SJCRH30 (cell line): Measurements from ENCODE around the gene IL1F10. TPM values are rescaled to one million over a fixed set of nuclear protein-coding genes. Genes with fewer than 3 reads are reported as not detected.

ENCODE experiments used
- DNase-seq, 2 experiments: peaks; one replicate each; pipeline ENCODE4 v3.0.0-alpha.2; 2015 to 2020
- H3K27ac ChIP-seq: fragments of 250-450 bp; sonication (Bioruptor Pico); 2 replicates; pipeline ENCODE4 v1.5.1; 2020; ENCODE audit warnings: mild to moderate bottlenecking, moderate library complexity
- H3K27me3 ChIP-seq: fragments of 250-450 bp; sonication (Bioruptor Pico); 2 replicates; pipeline ENCODE4 v1.5.1; 2020; ENCODE audit warnings: mild to moderate bottlenecking, moderate library complexity
- H3K36me3 ChIP-seq: fragments of 250-450 bp; sonication (Bioruptor Pico); 2 replicates; pipeline ENCODE4 v1.5.1; 2020; ENCODE audit warnings: mild to moderate bottlenecking, moderate library complexity
- H3K4me1 ChIP-seq: fragments of 250-450 bp; sonication (Bioruptor Pico); 2 replicates; pipeline ENCODE4 v1.5.1; 2020; ENCODE audit warnings: mild to moderate bottlenecking, moderate library complexity
- H3K4me3 ChIP-seq: fragments of 250-450 bp; sonication (Bioruptor Pico); 2 replicates; pipeline ENCODE4 v1.5.1; 2020; ENCODE audit warnings: mild to moderate bottlenecking, moderate library complexity
- H3K9me3 ChIP-seq: fragments of 250-450 bp; sonication (Bioruptor Pico); replicated peaks from 2 replicates; pipeline ENCODE4 v1.5.1; 2020; ENCODE audit warnings: mild to moderate bottlenecking, moderate library complexity
- total RNA-seq: library from RNA; depleted of rRNA; stranded (reverse); fragments of >200 nt; shearing (Covaris generic); gene quantifications from 2 replicates; pipeline ENCODE4 v1.2.3, GENCODE V29; 2014

Gene IL1F10
- total RNA-seq, 1 experiment from 2014 or later, result not detected

DNA sequence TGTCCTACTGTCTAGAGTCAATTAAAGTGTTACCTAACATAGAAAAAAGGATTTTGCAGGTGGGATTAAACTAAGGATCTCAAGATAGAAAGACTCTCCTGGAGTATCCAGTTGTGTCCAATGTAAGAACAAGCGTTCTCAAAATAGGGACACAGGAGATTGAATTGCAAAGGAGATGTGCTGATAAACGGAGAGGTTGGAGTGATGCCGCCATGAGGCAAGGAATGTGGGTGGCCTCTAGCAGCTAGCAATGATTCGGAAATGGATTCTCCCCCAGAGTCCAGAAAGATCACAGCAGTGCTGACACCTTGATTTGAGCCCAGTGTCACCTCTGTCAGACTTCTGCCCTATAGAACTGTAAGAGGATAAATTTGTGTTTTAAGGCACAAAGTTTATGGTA is 35.5 kb downstream of the IL1F10 start:
- no peak for DNase-seq
- H3K27me3 ChIP-seq, result no peaks in the 10 kb centered on the region
- H3K36me3 ChIP-seq, result no peaks in the 10 kb centered on the region
- no peak overlapping the region for H3K27ac ChIP-seq
- H3K4me1 ChIP-seq, result no peaks in the 10 kb centered on the region
- H3K9me3 ChIP-seq, result no peaks in the 10 kb centered on the region
- no peak overlapping the region for H3K4me3 ChIP-seq

DNA sequence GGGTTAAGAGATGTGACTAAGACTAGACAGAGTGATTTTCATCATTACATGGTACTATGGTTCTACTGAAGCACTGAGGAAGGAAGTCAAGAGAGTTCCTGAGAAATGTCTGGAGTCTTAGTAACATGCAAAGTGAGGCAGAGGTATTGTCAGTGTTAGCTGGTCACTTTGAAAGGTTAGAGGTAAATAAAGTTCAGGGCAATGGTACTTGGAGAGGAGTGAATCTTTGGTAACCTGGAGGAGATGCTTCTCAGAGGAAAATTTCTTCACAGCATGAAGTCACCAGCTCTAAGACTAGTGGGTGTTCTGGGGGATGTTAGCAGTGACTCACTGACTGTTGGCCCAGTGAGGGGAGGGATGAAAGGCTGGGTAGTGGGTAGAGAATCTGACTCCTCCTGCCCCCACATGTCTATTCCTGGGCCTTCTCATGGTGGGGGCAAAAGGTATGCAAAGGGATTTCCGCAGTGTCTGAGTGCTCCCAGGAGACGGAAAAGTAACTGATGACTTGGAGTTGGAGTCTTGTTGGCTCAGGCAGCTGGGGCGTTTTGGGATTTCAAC is 36.4 kb downstream of the IL1F10 start:
- H3K4me3 ChIP-seq, result no peak overlapping the region
- H3K4me1 ChIP-seq, result no peaks in the 10 kb centered on the region
- DNase-seq, result no peak

DNA sequence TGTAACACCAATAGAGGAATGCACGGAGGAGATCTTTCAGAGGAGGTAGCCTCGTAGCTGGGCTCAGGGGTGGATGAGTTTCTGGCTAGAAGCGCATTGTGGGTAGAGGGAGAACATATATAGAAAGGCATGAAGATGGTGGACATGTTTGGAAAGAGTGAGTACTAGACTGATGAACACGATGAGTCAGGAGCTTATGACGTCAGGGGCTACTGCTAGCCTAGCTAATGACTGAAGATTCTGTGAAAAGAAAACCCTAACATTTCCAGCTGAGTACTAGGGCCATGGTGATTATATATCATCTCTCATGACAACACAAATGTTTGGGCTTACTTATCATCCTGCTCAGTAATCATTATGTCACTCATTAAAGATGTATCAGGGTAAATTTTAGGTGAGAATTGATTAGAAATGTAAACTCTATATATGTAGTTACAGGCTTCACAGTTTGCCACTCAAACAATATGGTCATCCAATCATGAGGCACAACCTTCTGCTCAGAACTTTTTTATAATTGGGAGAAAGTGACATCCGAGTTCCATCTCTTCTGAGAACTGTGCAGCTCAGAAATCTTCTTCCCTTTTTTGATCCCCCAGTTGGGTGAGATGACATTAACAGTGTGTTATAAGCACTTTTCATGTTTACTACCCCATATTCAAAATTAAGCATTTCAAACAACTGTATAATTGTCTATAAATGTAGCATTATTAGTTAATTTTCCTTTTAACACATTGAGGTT is 37.4 kb downstream of the IL1F10 start:
- H3K27ac ChIP-seq, result no peak overlapping the region

More for the DNA sequence above, 36.4 kb downstream of the IL1F10 start:
- no peaks in the 10 kb centered on the region for H3K27me3 ChIP-seq
- H3K36me3 ChIP-seq, result no peaks in the 10 kb centered on the region
- H3K9me3 ChIP-seq, result no peaks in the 10 kb centered on the region
- no peak overlapping the region for H3K27ac ChIP-seq

DNA sequence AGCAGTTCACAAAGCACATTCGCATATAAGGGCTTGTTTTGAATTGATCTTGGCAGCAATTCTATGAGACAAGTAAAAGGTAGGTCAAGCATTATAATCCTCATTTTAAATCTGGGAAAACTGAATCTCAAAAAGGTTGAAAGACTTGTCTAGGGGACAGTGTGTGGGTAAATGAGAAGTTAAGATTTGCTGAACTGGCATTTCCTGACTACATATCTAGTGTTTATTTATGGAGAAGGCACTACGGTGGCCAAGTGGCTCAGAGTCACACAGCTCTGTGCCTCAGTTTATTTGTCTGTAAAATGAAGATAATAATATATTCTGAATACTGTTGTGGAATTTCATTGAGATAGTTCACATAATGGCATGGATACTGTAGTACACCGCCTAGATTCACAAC is 43.4 kb downstream of the IL1F10 start:
- no peak overlapping the region for H3K27ac ChIP-seq
- DNase-seq, result no peak
- no peaks in the 10 kb centered on the region for H3K27me3 ChIP-seq
- no peaks in the 10 kb centered on the region for H3K4me1 ChIP-seq
- no peaks in the 10 kb centered on the region for H3K36me3 ChIP-seq
- no peak overlapping the region for H3K4me3 ChIP-seq
- no peaks in the 10 kb centered on the region for H3K9me3 ChIP-seq

More for the DNA sequence above, 37.4 kb downstream of the IL1F10 start:
- H3K9me3 ChIP-seq, result no peaks in the 10 kb centered on the region
- no peaks in the 10 kb centered on the region for H3K36me3 ChIP-seq
- no peaks in the 10 kb centered on the region for H3K27me3 ChIP-seq
- H3K4me1 ChIP-seq, result no peaks in the 10 kb centered on the region
- H3K4me3 ChIP-seq, result no peak overlapping the region
- no peak for DNase-seq

DNA sequence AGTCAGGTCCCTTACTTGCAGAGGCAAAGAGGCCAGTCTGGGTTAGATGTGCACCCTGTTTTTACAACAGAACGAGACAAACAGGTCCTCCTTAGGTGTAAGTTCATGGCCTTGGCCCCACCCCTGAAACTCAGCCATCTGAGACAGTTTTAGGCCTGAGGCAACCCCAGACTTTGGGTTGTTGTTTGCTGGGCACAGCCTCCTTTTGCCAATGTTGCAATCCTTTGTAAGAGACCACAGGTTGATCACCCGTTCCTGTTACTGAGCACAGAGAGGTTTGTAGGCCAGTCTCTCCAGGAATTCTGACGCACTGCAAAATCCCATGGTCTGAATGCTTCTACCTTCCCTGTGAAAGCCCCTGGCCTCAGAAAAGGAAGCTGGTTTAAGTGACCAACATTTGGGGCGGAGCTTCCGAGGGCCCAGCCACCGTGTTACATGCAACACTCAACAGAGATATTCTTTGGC is 44.1 kb downstream of the IL1F10 start:
- no peaks in the 10 kb centered on the region for H3K4me1 ChIP-seq

DNA sequence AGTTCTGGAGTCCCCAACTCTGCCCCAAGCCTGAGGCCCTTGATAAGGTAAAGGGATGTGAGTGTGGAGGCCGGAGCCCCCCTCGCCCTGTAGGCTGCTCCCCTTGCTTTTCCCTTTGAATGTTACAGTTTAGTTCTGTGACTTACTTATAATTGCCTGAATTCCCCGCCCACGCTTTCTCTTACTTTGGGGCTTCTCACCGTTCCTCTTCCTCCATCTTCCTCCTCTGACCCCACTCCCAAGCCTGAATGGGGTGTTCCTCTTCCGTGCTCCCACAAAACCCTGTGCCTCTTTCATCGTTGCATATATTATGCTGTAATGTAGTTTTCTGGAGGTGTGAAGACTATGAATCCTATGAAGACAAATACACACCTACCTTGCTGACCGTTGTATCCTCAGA is 44.7 kb downstream of the IL1F10 start:
- DNase-seq, result no peak
- Histone ChIP-seq H3K9me3 (no peaks in the 10 kb centered on the region), H3K27ac (no peak overlapping the region), H3K4me1 (no peaks in the 10 kb centered on the region), H3K36me3 (no peaks in the 10 kb centered on the region), H3K27me3 (no peaks in the 10 kb centered on the region), H3K4me3 (no peak overlapping the region)

More for the DNA sequence above, 44.1 kb downstream of the IL1F10 start:
- H3K9me3 ChIP-seq, result no peaks in the 10 kb centered on the region
- no peak for DNase-seq
- no peak overlapping the region for H3K4me3 ChIP-seq
- H3K27me3 ChIP-seq, result no peaks in the 10 kb centered on the region
- no peak overlapping the region for H3K27ac ChIP-seq
- no peaks in the 10 kb centered on the region for H3K36me3 ChIP-seq

DNA sequence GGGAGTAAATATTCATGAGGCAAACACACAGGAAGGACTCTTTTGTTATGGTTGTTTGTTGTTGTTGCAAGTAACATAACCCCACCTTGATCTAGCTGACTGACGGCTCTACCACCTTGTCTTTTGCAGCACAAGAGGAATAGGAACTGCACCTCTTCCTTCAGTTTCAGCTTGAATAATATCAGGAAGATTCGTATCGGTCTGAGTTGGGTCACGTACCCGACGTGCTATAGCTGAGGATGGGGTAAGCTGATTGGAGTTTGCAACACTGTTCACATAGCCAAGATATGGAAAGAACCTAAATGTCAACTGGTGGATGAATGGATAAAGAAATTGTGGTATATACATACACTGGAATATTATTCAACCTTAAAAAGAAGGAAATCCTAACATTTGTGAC is 45.1 kb downstream of the IL1F10 start:
- Histone ChIP-seq H3K4me3 (no peak overlapping the region), H3K27me3 (no peaks in the 10 kb centered on the region), H3K9me3 (no peaks in the 10 kb centered on the region), H3K36me3 (no peaks in the 10 kb centered on the region), H3K27ac (no peak overlapping the region), H3K4me1 (no peaks in the 10 kb centered on the region)
- no peak for DNase-seq

DNA sequence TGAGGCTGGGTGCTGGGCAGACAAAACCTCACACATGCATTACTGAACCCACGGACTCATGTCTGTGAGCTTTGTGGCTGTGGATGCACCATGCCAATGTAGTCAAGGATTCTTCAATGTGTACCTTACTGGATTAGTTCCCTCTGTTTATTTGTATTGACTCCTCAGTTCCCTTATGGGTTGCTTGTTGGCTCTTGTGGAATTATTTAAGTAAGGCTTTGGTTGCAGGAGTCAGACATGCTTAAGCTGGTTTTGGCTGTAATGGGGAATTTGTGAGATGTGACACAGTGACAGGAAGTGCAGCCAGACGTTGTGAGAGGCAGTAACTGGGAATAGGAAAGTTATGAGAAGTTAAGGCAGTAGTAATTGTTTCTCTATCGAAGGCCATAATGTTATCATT is 46.0 kb downstream of the IL1F10 start:
- H3K4me1 ChIP-seq, result no peaks in the 10 kb centered on the region
- no peak for DNase-seq
- H3K9me3 ChIP-seq, result no peaks in the 10 kb centered on the region
- no peak overlapping the region for H3K4me3 ChIP-seq
- no peaks in the 10 kb centered on the region for H3K27me3 ChIP-seq
- no peak overlapping the region for H3K27ac ChIP-seq
- H3K36me3 ChIP-seq, result no peaks in the 10 kb centered on the region

DNA sequence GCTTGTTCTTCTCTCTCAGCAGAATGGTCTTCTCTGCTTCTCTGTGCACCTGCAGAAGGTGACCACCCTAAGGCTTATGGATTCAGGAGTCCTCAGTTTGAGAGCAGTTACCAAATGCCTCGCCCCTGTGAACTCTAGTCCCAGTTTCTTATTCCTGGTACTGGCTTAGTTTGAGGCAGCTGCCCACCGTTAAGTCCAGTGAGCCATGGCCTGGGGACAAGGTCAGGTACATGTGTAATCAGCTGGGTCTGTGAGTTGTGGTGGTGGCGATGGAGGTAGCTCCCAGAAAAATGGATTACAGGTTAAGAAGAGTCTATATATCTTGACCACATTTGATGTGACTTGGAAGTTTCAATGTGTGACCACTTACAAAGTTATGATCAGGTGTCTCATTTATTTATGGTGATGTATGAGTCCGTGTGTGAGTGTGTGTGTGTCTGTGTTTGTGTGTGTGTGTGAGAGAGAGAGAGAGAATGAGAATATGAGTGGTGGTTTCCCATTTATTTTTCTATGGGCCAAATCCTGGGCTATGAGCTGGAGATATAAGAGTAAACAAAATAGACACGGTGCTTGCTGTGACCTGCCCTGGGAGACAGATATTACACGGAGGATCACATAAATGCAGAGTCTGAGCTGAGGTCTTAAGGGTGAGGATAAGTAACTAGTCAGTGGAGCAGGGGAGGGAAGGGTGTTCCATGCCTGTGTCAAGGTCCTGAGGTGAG is 46.6 kb downstream of the IL1F10 start:
- H3K36me3 ChIP-seq, result no peaks in the 10 kb centered on the region
- no peaks in the 10 kb centered on the region for H3K9me3 ChIP-seq
- H3K27me3 ChIP-seq, result no peaks in the 10 kb centered on the region
- H3K4me1 ChIP-seq, result no peaks in the 10 kb centered on the region
- no peak overlapping the region for H3K4me3 ChIP-seq
- no peak overlapping the region for H3K27ac ChIP-seq
- DNase-seq, result no peak

DNA sequence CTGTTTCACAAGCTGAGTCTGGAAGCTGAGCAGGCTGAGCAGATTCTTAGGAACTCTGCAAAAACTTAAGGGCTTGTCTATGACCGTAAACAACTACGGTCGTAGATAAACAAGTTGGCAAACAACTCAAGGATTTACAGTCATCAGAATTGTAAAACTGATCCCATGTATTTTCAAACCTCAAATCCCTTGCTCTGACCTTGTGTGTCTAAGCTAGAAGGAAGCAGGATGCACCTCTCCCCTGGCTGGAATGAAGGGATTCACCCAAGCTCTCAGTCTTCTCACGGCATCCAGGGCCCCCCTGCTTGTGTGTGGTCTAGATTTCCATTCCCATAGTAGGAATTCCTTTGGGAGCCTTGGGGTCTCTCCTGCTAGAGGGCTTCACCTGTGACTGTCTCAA is 47.2 kb downstream of the IL1F10 start:
- H3K27ac ChIP-seq, result no peak overlapping the region
- no peaks in the 10 kb centered on the region for H3K9me3 ChIP-seq
- H3K4me3 ChIP-seq, result no peak overlapping the region
- no peaks in the 10 kb centered on the region for H3K27me3 ChIP-seq
- no peaks in the 10 kb centered on the region for H3K4me1 ChIP-seq
- H3K36me3 ChIP-seq, result no peaks in the 10 kb centered on the region
- DNase-seq, result no peak

DNA sequence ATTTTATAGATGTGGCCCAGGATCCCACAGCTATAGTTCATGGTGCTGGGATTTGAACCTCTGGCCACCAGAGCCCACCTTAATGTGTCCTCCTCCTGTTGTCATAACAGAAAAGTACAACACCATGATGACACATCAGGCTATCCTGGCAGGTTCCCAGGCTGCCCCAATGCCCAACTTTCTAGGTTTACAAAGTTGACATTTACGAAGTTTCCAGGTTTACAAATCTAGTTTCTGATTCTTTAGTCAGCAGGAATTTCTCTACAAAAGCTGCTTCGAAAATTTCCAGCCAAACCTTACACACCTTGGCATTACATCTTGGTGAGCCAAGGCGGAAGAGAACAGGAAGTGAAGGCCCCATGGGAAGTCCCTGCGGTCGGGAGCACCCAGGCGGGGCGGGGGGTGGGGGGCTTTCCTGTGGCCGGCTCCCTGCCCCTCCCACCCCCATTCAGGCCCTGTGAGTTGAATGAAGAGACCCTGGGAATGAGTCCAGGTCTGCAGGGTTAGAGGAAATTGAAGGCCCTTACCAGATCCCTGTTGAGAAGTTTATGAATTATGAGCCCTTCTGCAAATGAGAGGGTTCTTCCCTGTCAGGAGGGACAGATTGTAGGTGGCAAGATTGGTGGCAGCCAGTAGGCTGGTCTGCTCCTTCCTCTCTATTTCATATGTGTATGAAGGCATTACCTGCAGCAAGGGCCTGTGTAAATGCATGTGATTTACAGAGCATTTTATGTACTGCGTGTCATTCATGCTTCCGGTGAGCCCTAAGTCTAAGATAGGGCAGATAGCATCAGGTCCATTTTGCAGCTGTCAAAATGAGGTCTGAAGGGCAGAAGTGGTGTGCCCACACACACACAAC is 48.6 kb downstream of the IL1F10 start:
- H3K36me3 ChIP-seq, result no peaks in the 10 kb centered on the region
- no peak overlapping the region for H3K27ac ChIP-seq
- H3K4me1 ChIP-seq, result no peaks in the 10 kb centered on the region
- H3K27me3 ChIP-seq, result no peaks in the 10 kb centered on the region
- no peak overlapping the region for H3K4me3 ChIP-seq
- no peak for DNase-seq
- H3K9me3 ChIP-seq, result no peaks in the 10 kb centered on the region

DNA sequence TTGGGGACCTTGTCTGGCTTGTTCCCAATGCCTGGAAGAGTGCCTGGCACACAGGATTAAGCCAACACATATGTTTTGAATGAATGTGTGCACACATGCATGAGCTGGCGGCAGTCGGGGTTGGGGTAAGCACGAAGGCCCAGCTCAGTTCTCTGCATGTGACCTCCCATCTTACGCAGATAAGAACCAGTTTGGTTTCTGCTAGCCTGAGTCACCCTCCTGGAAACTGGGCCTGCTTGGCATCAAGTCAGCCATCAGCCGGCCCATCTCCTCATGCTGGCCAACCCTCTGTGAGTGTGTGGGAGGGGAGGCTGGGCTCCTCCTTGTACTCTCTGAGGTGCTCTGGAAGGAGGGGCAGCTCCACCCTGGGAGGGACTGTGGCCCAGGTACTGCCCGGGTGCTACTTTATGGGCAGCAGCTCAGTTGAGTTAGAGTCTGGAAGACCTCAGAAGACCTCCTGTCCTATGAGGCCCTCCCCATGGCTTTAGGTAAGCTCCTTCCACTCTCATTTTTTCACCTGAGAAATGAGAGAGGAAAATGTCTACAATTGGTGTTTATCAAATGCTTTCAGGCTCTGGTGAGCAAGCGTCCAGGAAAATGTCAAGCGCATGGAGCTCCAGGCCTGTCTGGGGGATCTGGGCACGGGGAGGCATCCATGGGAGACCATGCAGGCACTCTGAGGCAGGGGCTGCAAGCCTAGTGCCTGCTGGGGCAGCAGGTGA is 49.9 kb downstream of the IL1F10 start:
- H3K4me1 ChIP-seq, result no peaks in the 10 kb centered on the region
- H3K4me3 ChIP-seq, result no peak overlapping the region
- DNase-seq, result no peak
- no peak overlapping the region for H3K27ac ChIP-seq
- no peaks in the 10 kb centered on the region for H3K27me3 ChIP-seq
- H3K9me3 ChIP-seq, result no peaks in the 10 kb centered on the region
- H3K36me3 ChIP-seq, result no peaks in the 10 kb centered on the region

DNA sequence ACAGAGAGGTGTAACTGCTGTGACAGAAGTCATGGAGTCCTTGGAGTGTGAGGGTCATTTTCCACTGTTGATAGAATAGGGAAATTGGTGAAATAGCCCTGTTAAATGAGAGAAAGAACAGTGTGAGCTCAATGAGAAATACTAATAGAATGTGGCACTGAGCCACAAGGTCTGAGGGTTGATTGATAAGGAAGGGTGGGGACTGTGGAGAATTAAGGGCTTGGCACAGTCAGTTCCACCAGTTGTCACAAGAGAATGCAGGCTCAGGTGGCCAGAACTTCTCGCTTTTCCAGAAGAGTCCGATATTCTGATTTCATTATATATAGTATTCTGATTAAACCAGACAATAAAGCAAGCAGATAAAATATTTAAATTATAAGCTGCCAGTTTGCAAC is 50.5 kb downstream of the IL1F10 start:
- Histone ChIP-seq H3K36me3 (no peaks in the 10 kb centered on the region), H3K9me3 (no peaks in the 10 kb centered on the region), H3K4me1 (no peaks in the 10 kb centered on the region), H3K27me3 (no peaks in the 10 kb centered on the region), H3K4me3 (no peak overlapping the region), H3K27ac (no peak overlapping the region)
- DNase-seq, result no peak

DNA sequence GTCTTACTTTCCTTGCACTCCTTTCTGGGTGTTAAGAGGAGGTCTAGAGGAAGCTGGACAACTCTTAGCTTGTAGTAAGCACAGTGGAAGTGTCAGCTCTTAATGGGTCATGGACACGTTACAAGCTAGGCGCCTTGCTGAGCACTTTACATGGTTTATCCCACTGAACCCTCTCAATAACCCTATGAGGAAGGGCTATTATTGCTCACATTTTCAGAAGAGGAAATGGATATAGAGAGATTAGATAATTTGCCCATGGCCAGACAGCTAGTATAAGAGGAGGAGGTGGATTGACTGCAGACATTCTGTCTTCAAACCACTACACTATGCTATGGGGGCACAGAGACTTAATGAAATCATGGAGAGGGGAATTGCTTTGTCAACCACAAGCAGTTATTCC is 51.3 kb downstream of the IL1F10 start:
- Histone ChIP-seq H3K27ac (no peak overlapping the region), H3K4me3 (no peak overlapping the region), H3K27me3 (no peaks in the 10 kb centered on the region), H3K36me3 (no peaks in the 10 kb centered on the region), H3K4me1 (no peaks in the 10 kb centered on the region), H3K9me3 (no peaks in the 10 kb centered on the region)
- DNase-seq, result no peak
